Keratinocyte (primary cell): Measurements from ENCODE around the gene TSACC. TPM values are rescaled to one million over a fixed set of nuclear protein-coding genes. Genes with fewer than 3 reads are reported as not detected.
"Not testable (repeated sequence)": the region's sequence is repeated elsewhere in the genome, so short reads cannot be mapped to it uniquely, and the experiment has no call there.

Experiments
- DNase-seq: peaks from one replicate; pipeline ENCODE4 v3.0.0-alpha.2; 2011; ENCODE audit warnings: low read depth, missing footprints, low spot score
- FAIRE-seq: peaks from 2 replicates; lab custom pipeline; 2011; peaks lifted over from hg19 to GRCh38; lab: Jason Lieb, UNC
- H2AFZ ChIP-seq: 2 replicates; pipeline ENCODE4 v1.6.0; 2012; ENCODE audit warnings: low read length, control low read depth, inconsistent platforms; ENCODE audit not compliant: control insufficient read depth
- H3K27ac ChIP-seq: 2 replicates; pipeline ENCODE4 v1.5.1; 2011; ENCODE audit warnings: low read length; ENCODE audit not compliant: control insufficient read depth, insufficient read depth
- H3K27me3 ChIP-seq: 3 replicates; pipeline ENCODE4 v1.6.0; 2011; ENCODE audit warnings: low read length; ENCODE audit not compliant: control insufficient read depth, insufficient read depth; ENCODE audit errors: extremely low read depth
- H3K36me3 ChIP-seq, 2 experiments: 2 replicates in 1 of 2; 3 replicates in 1 of 2; pipeline ENCODE4 v1.5.1; 2011; ENCODE audit warnings: low read length in 2 of 2, mild to moderate bottlenecking in 1 of 2; ENCODE audit not compliant: control insufficient read depth in 2 of 2, insufficient read depth in 2 of 2; ENCODE audit errors: extremely low read depth in 1 of 2
- H3K4me1 ChIP-seq: 3 replicates; pipeline ENCODE4 v1.5.1; 2011; ENCODE audit warnings: low read length; ENCODE audit not compliant: control insufficient read depth, insufficient read depth; ENCODE audit errors: extremely low read depth
- H3K4me2 ChIP-seq: 3 replicates; pipeline ENCODE4 v1.6.0; 2011; ENCODE audit warnings: low read depth, low read length; ENCODE audit not compliant: control insufficient read depth, insufficient read depth; ENCODE audit errors: extremely low read depth
- H3K4me3 ChIP-seq, 3 experiments: fragments of 200-600 bp in 1 of 3; sonication (generic) in 1 of 3; 2 replicates in 2 of 3; 3 replicates in 1 of 3; pipeline ENCODE4 v1.5.1; 2011 to 2016; ENCODE audit warnings: low read length in 3 of 3, mild to moderate bottlenecking in 3 of 3, control low read depth in 2 of 3, inconsistent platforms in 1 of 3, low read depth in 1 of 3, mixed read lengths in 1 of 3, mixed run types in 1 of 3, moderate library complexity in 1 of 3; ENCODE audit not compliant: control insufficient read depth in 2 of 3, insufficient read depth in 2 of 3; ENCODE audit errors: extremely low read depth in 1 of 3
- H3K79me2 ChIP-seq: 2 replicates; pipeline ENCODE4 v1.6.0; 2012; ENCODE audit warnings: low read length; ENCODE audit not compliant: control insufficient read depth, insufficient read depth
- H3K9ac ChIP-seq: 3 replicates; pipeline ENCODE4 v1.6.0; 2011; ENCODE audit warnings: low read length; ENCODE audit not compliant: control insufficient read depth, insufficient read depth; ENCODE audit errors: extremely low read depth
- H3K9me1 ChIP-seq: 3 replicates; pipeline ENCODE4 v1.6.0; 2011; ENCODE audit warnings: low read length; ENCODE audit not compliant: control insufficient read depth, insufficient read depth; ENCODE audit errors: extremely low read depth
- H3K9me3 ChIP-seq: 2 replicates; pipeline ENCODE4 v1.5.1; 2012; ENCODE audit warnings: low read depth, low read length; ENCODE audit not compliant: control insufficient read depth
- H4K20me1 ChIP-seq: 3 replicates; pipeline ENCODE4 v1.6.0; 2011; ENCODE audit warnings: low read length; ENCODE audit not compliant: control insufficient read depth, insufficient read depth; ENCODE audit errors: extremely low read depth
- EZH2 ChIP-seq: IDR thresholded peaks from one replicate; pipeline ENCODE4 v1.6.1; 2012; ENCODE audit warnings: inconsistent platforms, mild to moderate bottlenecking, low read length, moderate library complexity
- dilution Hi-C: fragments of 300-500 bp; cut with MboI; formaldehyde crosslinking; loops from one replicate; pipeline ENCODE4 v1.7.0; 2020; ENCODE audit warnings: low sequenced_read_pairs; ENCODE audit not compliant: extremely low pct_ligation_motif_present
- polyA plus RNA-seq, 5 experiments: library from polyadenylated mRNA; depleted of rRNA in 3 of 5; stranded (reverse) in 3 of 5; stranded (forward) in 1 of 5; unstranded in 1 of 5; fragments of >200 nt; gene quantifications; 1 replicate in 1 of 5; 2 replicates in 3 of 5; 3 replicates in 1 of 5; pipeline versions ENCODE4 v1.2.1 to v1.2.3, GENCODE V29; 2011 to 2012; ENCODE audit warnings: missing spikeins in 2 of 5, low read depth in 1 of 5, low replicate concordance in 1 of 5
- TF ChIP-seq, protein P1 (sequence below), 3 experiments: IDR thresholded peaks in 1 of 3; conservative IDR thresholded peaks in 1 of 3; optimal IDR thresholded peaks in 1 of 3; 2 replicates in 2 of 3; 3 replicates in 1 of 3; pipeline versions ENCODE3 to v1.5.1; 2011; ENCODE audit warnings: low read length in 3 of 3, mild to moderate bottlenecking in 3 of 3, moderate library complexity in 2 of 3, control low read depth in 1 of 3, inconsistent platforms in 1 of 3; ENCODE audit not compliant: insufficient read depth in 2 of 3; ENCODE audit errors: extremely low read depth in 1 of 3

TSACC gene
- polyA plus RNA-seq, 1 donor (not counting 4 experiments of a cell fraction or from before 2014, with no cell fraction given): 2.5 TPM

DNA sequence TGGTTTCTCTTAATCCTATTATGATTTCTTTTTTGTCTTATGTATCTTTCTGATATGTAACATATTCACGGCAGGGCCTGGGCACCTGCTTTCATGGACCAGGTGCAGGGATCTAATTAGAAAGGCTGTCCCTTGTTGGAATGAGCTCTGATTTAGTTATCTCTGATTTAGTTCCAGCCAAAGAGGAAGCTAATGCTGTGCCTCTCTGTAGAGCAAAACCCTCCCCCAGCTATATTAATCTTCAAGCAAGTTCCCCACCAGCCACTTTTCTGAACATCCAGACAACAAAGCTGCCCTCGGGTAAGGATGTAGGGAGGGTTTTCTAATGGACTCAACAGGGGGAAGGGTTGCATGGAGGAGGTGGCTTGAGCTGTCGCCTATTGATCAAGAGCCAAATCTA is 6.1 kb downstream of the TSACC start:
- dilution Hi-C loops: no loop called here
- Histone ChIP-seq H3K27ac (no peak overlapping the region), H3K36me3 (no peaks in the 10 kb centered on the region), H2AFZ (no peak overlapping the region), H3K4me2 (no peak overlapping the region), H3K27me3 (no peaks in the 10 kb centered on the region), H4K20me1 (no peaks in the 10 kb centered on the region), H3K9me3 (no peaks in the 10 kb centered on the region), H3K4me3 (no peak overlapping the region), H3K9me1 (no peaks in the 10 kb centered on the region), H3K9ac (no peak overlapping the region), H3K4me1 (no peaks in the 10 kb centered on the region), H3K79me2 (no peaks in the 10 kb centered on the region)
- TF ChIP-seq EZH2: no peak
- TF ChIP-seq, protein P1, sequence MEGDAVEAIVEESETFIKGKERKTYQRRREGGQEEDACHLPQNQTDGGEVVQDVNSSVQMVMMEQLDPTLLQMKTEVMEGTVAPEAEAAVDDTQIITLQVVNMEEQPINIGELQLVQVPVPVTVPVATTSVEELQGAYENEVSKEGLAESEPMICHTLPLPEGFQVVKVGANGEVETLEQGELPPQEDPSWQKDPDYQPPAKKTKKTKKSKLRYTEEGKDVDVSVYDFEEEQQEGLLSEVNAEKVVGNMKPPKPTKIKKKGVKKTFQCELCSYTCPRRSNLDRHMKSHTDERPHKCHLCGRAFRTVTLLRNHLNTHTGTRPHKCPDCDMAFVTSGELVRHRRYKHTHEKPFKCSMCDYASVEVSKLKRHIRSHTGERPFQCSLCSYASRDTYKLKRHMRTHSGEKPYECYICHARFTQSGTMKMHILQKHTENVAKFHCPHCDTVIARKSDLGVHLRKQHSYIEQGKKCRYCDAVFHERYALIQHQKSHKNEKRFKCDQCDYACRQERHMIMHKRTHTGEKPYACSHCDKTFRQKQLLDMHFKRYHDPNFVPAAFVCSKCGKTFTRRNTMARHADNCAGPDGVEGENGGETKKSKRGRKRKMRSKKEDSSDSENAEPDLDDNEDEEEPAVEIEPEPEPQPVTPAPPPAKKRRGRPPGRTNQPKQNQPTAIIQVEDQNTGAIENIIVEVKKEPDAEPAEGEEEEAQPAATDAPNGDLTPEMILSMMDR (optimal IDR thresholded peaks at IDR 0.05 in 1 of 3, IDR thresholded peaks at IDR 0.05 in 1 of 3, conservative IDR thresholded peaks at IDR 0.05 in 1 of 3; ENCODE audit: extremely low read depth in 1 of 3, insufficient read depth in 2 of 3, low read length in 3 of 3): no peak
- DNase-seq (no peak), FAIRE-seq (no peak)

DNA sequence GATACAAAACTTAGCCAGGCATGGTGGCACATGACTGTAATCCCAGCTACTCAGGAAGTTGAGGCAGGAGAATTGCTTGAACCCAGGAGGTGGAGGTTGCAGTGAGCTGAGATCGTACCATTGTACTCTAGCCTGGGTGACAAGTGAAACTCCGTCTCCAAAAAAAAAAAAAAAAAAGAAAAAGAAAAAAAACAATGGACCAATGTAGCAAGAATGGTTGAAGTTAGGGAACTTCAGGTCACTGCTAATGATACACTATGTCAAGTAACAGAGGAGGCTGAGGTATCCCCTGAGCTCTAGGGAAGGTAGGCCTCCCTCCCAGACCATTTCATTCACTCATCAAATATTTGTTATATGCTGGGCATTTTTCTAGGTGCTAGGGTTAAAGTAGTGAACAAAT is 7.7 kb downstream of the TSACC start:
- H4K20me1 ChIP-seq, H3K27ac ChIP-seq, H3K79me2 ChIP-seq, H3K4me3 ChIP-seq, FAIRE-seq, DNase-seq, H3K36me3 ChIP-seq, H3K9me3 ChIP-seq, dilution Hi-C loops, H3K4me1 ChIP-seq, H2AFZ ChIP-seq, H3K4me2 ChIP-seq, H3K9ac ChIP-seq, H3K27me3 ChIP-seq, H3K9me1 ChIP-seq: not testable (repeated sequence)

DNA sequence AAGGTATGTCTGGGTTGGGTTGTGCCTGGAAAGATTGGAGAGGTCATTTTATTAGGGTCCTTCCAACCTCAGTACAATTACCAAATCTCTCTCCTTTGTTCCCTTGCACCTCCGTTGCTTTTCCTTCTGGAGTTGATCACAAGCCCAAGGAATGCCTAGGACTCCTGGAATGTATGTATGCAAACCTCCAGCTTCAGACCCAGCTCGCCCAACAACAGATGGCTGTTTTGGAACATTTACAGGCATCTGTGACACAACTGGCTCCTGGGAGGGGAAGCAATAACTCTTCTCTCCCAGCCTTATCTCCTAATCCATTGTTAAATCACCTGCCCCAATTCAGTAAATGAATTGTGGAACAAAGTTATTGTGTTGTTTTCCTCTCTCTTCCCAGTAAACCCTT is 8.3 kb downstream of the TSACC start:
- H3K9ac ChIP-seq: no peak overlapping the region
- H3K4me1 ChIP-seq: no peaks in the 10 kb centered on the region
- TF ChIP-seq EZH2: no peak
- TF ChIP-seq, protein P1 (optimal IDR thresholded peaks at IDR 0.05 in 1 of 3, IDR thresholded peaks at IDR 0.05 in 1 of 3, conservative IDR thresholded peaks at IDR 0.05 in 1 of 3; ENCODE audit: extremely low read depth in 1 of 3, insufficient read depth in 2 of 3, low read length in 3 of 3): no peak
- no peak for DNase-seq
- dilution Hi-C loops: no loop called here
- no peak overlapping the region for H3K4me3 ChIP-seq
- H4K20me1 ChIP-seq: no peaks in the 10 kb centered on the region
- FAIRE-seq: no peak
- no peak overlapping the region for H2AFZ ChIP-seq
- no peak overlapping the region for H3K27ac ChIP-seq
- H3K9me3 ChIP-seq: no peaks in the 10 kb centered on the region
- H3K9me1 ChIP-seq: no peaks in the 10 kb centered on the region
- no peaks in the 10 kb centered on the region for H3K36me3 ChIP-seq
- no peaks in the 10 kb centered on the region for H3K79me2 ChIP-seq
- H3K27me3 ChIP-seq: no peaks in the 10 kb centered on the region
- H3K4me2 ChIP-seq: no peak overlapping the region
